Kidney epithelial cell (primary cell): ENCODE data around the gene PLEKHD1. TPM values are rescaled to one million over a fixed set of nuclear protein-coding genes. Genes with fewer than 3 reads are reported as not detected.
A peak's percentile ranks its signal among the peaks of the same experiment; 100 is the strongest.

Source experiments
- DNase-seq: peaks from one replicate; pipeline ENCODE4 v3.0.0-alpha.2; 2010; ENCODE audit warnings: low read depth
- H3K27me3 ChIP-seq: 2 replicates; pipeline ENCODE4 v1.6.0; 2011; ENCODE audit warnings: low read length; ENCODE audit not compliant: control insufficient read depth, insufficient read depth
- H3K36me3 ChIP-seq: 2 replicates; pipeline ENCODE4 v1.5.1; 2011; ENCODE audit warnings: low read length; ENCODE audit not compliant: control insufficient read depth, insufficient read depth
- H3K4me3 ChIP-seq: 2 replicates; pipeline ENCODE4 v1.5.1; 2011; ENCODE audit warnings: low read depth, mild to moderate bottlenecking, control low read depth, low read length
- total RNA-seq: library from RNA; depleted of rRNA; stranded (reverse); fragments of >200 nt; gene quantifications from 2 replicates; pipeline ENCODE4 v1.2.3, GENCODE V29; 2015
- TF ChIP-seq, protein P1 (sequence below): IDR thresholded peaks from 2 replicates; pipeline ENCODE4 v1.5.1; 2011; ENCODE audit warnings: mild to moderate bottlenecking, moderate library complexity, low read length, control low read depth, inconsistent platforms; ENCODE audit not compliant: insufficient read depth, poor library complexity, severe bottlenecking

Gene PLEKHD1
- 0.41 and 0.84 TPM in 2 replicates for total RNA-seq

DNA sequence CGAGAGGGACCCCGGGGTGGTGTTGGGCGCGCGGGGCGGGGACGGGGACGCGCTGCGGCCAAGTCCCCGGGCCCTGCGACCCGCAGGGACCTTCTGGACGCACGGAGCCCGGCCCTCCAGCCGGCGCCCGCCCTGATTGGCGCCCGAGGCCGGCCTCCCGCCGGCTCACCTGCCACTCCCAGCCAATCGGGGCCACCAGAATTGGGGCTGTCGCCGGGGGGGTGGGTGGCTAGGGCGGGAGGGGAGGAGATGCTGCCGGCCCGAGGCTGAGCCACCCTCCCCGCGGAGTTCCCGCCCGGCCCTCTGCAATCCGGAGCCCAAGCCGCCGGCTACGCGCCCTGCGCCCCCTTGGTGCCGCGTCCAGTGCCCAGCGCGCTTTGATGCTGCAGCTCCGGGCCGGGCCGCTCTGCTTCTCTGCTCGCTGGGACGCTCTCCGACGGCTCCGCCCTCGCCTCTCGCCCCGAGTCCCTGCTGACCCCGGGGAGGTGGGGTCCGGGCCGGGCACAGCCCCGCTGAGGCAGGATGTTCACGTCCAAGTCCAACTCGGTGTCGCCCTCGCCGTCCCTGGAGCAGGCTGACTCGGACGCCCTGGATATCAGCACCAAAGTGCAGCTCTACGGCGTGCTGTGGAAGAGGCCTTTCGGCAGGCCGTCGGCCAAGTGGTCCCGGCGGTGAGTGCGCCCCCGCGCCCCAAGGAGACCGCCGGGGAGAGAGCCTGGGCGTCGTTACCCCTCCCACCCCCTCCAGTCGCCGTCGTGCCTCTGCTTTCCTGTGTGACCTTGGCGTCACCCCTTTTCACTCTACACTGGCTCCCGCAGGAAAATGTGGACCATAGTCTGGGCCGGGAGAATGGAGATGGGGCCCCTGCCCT is at the start of gene PLEKHD1:
Gene PLEKHD1 (plus strand): TSS at position 285 of the 871 bp plus-strand sequence. CDS start 238 bp downstream, at position 523.
- H3K36me3 ChIP-seq = no peaks in the 10 kb centered on the region
- DNase-seq = no peak
- peaks cover 47% of the 10 kb centered on the region for H3K27me3 ChIP-seq
- H3K4me3 ChIP-seq = peak within 1 kb of the TSS; percentile 31
- TF ChIP-seq, protein P1, sequence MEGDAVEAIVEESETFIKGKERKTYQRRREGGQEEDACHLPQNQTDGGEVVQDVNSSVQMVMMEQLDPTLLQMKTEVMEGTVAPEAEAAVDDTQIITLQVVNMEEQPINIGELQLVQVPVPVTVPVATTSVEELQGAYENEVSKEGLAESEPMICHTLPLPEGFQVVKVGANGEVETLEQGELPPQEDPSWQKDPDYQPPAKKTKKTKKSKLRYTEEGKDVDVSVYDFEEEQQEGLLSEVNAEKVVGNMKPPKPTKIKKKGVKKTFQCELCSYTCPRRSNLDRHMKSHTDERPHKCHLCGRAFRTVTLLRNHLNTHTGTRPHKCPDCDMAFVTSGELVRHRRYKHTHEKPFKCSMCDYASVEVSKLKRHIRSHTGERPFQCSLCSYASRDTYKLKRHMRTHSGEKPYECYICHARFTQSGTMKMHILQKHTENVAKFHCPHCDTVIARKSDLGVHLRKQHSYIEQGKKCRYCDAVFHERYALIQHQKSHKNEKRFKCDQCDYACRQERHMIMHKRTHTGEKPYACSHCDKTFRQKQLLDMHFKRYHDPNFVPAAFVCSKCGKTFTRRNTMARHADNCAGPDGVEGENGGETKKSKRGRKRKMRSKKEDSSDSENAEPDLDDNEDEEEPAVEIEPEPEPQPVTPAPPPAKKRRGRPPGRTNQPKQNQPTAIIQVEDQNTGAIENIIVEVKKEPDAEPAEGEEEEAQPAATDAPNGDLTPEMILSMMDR = no peak

- Histone ChIP-seq H3K36me3 (no peaks in the 10 kb centered on the region), H3K27me3 (no peaks in the 10 kb centered on the region), H3K4me3 (no peak overlapping the region)
- TF ChIP-seq, protein P1 = no peak
- DNase-seq = no peak
Measured at GRCh38 chr14:69439521-69440270, 44.8 kb upstream of the PLEKHD1 start.

DNA sequence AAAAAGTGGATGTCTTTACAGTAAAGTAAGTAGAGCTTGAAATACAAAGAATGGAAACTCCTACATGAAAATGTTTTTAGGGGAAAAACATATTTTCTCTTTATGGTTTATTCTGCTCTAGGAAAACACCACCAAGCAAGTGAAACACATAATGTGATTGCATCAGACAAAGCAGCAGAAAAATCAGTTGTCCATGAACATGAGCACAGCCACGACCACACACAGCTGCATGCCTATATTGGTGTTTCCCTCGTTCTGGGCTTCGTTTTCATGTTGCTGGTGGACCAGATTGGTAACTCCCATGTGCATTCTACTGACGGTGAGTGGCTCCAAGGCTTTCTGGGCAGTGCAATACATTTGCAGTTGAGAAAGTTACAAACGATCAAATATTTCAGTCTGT is 42.6 kb upstream of the PLEKHD1 start:
- no peak overlapping the region for H3K4me3 ChIP-seq
- TF ChIP-seq, protein P1 = no peak
- no peaks in the 10 kb centered on the region for H3K36me3 ChIP-seq
- peak; percentile 16 for DNase-seq
- H3K27me3 ChIP-seq = no peaks in the 10 kb centered on the region

GRCh38 chr14:69443296-69443805 is 41.2 kb upstream of the PLEKHD1 start:
- Histone ChIP-seq H3K4me3 (no peak overlapping the region), H3K27me3 (no peaks in the 10 kb centered on the region), H3K36me3 (no peaks in the 10 kb centered on the region)
- DNase-seq = no peak
- TF ChIP-seq, protein P1 = no peak

- H3K27me3 ChIP-seq = no peaks in the 10 kb centered on the region
- TF ChIP-seq, protein P1 = no peak
- no peak for DNase-seq
- H3K4me3 ChIP-seq = no peak overlapping the region
- no peaks in the 10 kb centered on the region for H3K36me3 ChIP-seq
Measured at GRCh38 chr14:69449216-69449615, 35.3 kb upstream of the PLEKHD1 start.
